Nephron progenitor cell (in vitro differentiated cells): Measurements from ENCODE around the gene ZMYND8.

Experiments
- DNase-seq: peaks from one replicate; pipeline ENCODE4 v3.0.0; 2021
- H3K27ac Mint-ChIP-seq: 2 replicates; pipeline ENCODE4 v1.8.0; 2021; ENCODE audit warnings: mild to moderate bottlenecking, moderate library complexity, mixed read lengths
- H3K27me3 Mint-ChIP-seq: 2 replicates; pipeline ENCODE4 v1.8.0; 2021; ENCODE audit warnings: mild to moderate bottlenecking, low read depth, mixed read lengths; ENCODE audit not compliant: poor library complexity
- H3K36me3 Mint-ChIP-seq: 2 replicates; pipeline ENCODE4 v1.8.0; 2021; ENCODE audit warnings: low read depth, mixed read lengths
- H3K4me1 Mint-ChIP-seq: 2 replicates; pipeline ENCODE4 v1.8.0; 2021; ENCODE audit warnings: mixed read lengths
- H3K4me3 Mint-ChIP-seq: 2 replicates; pipeline ENCODE4 v1.8.0; 2021; ENCODE audit warnings: mild to moderate bottlenecking, moderate library complexity, mixed read lengths
- H3K9me3 Mint-ChIP-seq: 2 replicates; pipeline ENCODE4 v1.8.0; 2021; ENCODE audit warnings: mild to moderate bottlenecking, moderate library complexity, mixed read lengths
- TF ChIP-seq, protein P1 (sequence below): fragments of 200-600 bp; sonication (generic); IDR thresholded peaks from 2 replicates; pipeline ENCODE4 v1.5.0; 2021; ENCODE audit warnings: antibody characterized with exemption

ZMYND8 gene

DNA sequence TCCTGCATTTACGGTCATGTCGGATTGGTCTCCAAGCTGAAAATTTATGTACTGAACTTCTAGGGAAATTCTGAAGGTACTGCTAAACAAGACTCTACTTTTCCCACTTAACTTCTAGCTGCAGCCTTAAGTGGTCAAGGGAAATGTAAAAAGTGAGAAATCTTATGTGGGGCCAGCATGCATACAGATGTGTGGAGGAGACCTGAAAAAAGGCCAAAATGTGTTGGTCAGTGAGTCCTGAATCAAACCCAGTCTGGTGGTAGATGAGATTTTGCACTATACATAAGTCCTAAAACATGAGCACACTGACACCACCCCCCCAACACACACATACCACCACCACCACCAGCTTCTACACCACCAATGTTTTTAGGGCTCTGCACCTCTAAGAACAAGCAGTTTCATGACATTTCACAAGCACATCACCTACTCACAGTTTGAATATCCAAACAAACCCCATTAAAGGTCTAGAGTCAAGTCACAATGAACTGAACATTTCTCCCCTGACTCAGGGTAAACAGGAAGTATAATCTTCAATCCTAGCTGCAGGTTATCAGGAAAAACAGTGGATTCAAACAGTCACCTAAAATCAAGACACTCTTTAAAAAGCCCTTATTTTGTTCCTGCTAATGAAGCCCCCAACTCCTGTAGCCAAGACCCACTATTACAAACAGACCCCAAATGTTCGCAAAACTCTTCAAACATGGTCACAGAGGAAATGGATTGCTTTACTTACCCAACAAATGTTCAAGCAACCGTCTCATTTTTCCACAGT, 1.6 kb downstream of the ZMYND8 start:
- H3K27me3 Mint-ChIP-seq: no peaks in the 10 kb centered on the region
- no peak overlapping the region for H3K4me3 Mint-ChIP-seq
- H3K27ac Mint-ChIP-seq: no peak overlapping the region
- no peaks in the 10 kb centered on the region for H3K9me3 Mint-ChIP-seq
- TF ChIP-seq, protein P1, sequence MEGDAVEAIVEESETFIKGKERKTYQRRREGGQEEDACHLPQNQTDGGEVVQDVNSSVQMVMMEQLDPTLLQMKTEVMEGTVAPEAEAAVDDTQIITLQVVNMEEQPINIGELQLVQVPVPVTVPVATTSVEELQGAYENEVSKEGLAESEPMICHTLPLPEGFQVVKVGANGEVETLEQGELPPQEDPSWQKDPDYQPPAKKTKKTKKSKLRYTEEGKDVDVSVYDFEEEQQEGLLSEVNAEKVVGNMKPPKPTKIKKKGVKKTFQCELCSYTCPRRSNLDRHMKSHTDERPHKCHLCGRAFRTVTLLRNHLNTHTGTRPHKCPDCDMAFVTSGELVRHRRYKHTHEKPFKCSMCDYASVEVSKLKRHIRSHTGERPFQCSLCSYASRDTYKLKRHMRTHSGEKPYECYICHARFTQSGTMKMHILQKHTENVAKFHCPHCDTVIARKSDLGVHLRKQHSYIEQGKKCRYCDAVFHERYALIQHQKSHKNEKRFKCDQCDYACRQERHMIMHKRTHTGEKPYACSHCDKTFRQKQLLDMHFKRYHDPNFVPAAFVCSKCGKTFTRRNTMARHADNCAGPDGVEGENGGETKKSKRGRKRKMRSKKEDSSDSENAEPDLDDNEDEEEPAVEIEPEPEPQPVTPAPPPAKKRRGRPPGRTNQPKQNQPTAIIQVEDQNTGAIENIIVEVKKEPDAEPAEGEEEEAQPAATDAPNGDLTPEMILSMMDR: no peak
- no peaks in the 10 kb centered on the region for H3K36me3 Mint-ChIP-seq
- no peaks in the 10 kb centered on the region for H3K4me1 Mint-ChIP-seq
- no peak for DNase-seq

DNA sequence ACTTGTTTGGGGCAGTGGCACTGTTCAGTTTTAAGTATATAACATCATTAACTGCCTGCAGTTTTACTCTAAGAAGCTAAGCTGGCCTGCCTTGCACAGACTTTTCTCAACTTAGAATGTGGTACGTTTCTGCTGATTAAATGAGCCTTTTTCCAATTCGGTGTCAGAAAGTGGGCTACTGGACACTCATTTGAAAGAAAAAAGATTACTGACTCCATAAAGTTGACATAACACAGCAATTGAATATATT, 2.1 kb downstream of the ZMYND8 start:
- TF ChIP-seq, protein P1: no peak
- no peaks in the 10 kb centered on the region for H3K4me1 Mint-ChIP-seq
- no peak for DNase-seq
- no peaks in the 10 kb centered on the region for H3K27me3 Mint-ChIP-seq
- H3K4me3 Mint-ChIP-seq: no peak overlapping the region
- no peaks in the 10 kb centered on the region for H3K36me3 Mint-ChIP-seq
- no peaks in the 10 kb centered on the region for H3K9me3 Mint-ChIP-seq
- H3K27ac Mint-ChIP-seq: no peak overlapping the region

DNA sequence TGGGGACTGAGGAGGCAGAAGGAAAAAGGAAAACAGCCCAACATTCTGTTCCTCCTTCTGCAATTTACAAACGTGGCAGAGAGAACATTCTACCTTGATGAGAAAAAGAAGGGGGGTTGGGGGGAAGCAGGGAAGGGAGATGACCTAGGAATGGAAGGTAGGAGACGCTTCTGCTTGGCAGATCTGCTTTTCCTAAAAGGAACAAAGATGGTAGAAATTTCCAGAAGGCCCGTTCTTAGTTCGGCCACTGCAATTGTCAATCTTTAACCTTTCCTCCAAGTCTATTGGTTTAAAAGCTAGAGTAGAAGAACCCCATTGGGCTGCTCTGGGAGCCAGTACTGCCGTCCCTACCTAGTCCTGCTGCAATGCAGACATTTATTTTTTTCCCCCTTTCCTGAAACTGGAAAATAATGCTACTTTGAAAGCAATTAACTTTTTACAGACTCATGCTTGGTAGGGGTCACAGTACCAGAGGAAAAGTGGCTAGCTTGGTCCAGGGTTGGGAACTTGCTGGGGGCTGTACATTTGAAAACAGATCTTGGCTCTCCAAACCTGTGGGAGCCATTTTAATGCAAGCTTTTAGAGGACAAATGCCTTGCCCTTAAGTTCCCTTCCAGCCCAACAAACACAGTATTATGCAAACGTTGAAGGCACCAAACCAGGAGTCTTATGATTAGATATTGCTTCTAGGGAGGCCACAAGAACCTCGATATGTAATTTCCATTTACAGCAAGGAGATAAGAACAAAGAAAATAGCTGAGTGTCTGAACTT, 2.6 kb downstream of the ZMYND8 start:
- Mint-ChIP-seq H3K36me3 (no peaks in the 10 kb centered on the region), H3K4me3 (no peak overlapping the region), H3K4me1 (no peaks in the 10 kb centered on the region), H3K9me3 (no peaks in the 10 kb centered on the region), H3K27me3 (no peaks in the 10 kb centered on the region), H3K27ac (no peak overlapping the region)
- TF ChIP-seq, protein P1: no peak
- no peak for DNase-seq

DNA sequence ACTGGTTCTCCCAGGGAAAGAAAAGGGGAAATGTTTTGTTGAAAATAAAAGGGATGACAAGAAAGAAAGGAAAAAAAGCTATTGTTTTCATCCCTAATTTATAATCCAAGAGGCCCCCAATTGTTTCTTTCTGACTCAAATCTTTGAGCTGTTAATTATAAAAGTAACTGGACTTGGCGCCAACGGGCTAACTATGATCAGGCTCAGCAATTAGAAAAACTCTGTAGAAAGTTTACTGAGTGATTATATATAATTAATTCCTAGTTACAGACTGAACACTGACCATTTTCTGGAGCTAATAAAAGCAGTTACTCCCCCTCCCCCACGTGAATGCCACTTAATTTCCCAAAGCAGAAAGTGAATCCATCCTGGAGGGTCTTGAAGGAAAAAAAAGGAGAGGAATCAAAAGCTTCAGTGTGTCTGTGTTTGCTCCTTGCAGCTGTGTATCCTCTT, 3.2 kb downstream of the ZMYND8 start:
- Mint-ChIP-seq H3K4me1 (no peaks in the 10 kb centered on the region), H3K36me3 (no peaks in the 10 kb centered on the region), H3K4me3 (no peak overlapping the region), H3K9me3 (no peaks in the 10 kb centered on the region), H3K27me3 (no peaks in the 10 kb centered on the region), H3K27ac (no peak overlapping the region)
- TF ChIP-seq, protein P1: no peak
- DNase-seq: no peak

DNA sequence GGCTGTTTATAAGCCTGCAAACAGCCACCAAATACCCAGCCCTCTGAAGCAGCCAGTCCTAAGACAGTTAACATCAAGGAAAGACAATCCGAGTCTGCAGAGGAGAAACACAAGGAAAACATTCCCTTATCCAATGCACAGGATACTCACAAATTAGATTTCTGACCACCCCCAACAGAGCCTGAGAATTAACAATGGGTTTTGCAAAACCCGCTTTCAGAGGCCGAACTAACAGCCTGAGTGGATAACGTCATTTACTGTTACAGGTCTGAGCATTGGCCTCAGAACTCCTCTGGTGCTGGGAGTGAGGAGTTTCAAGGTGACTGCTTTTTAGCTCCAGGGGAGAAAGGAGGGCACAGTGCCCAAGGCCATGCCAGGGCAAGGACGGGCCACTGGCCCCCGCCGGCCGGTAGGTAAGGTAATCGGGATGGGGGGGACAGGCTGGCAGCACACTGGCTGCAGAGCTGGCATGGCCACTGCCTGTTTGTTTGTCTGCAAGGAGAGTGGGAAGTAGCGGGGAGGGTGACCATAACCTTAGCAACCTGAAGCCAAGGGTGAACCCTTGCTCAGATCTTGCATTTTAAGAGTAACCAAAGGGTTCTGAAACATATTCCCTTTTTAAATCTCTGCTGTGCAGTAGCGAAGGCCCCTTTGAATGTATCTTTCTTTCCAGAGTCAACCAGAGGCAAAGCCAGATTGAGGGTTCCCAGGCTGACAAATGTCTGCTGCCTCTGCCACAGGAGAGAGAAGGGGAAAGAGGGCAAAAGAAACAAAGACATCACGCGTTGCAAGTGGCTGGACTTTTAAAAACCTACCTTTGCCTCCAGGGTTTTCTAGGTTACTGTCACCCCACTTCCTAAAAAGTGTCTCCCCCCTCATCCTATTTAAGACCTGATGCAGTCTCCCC, 3.9 kb downstream of the ZMYND8 start:
- TF ChIP-seq, protein P1: no peak
- no peak overlapping the region for H3K27ac Mint-ChIP-seq
- no peaks in the 10 kb centered on the region for H3K9me3 Mint-ChIP-seq
- H3K36me3 Mint-ChIP-seq: peaks cover 3% of the 10 kb centered on the region
- no peak for DNase-seq
- no peaks in the 10 kb centered on the region for H3K27me3 Mint-ChIP-seq
- H3K4me3 Mint-ChIP-seq: no peak overlapping the region
- H3K4me1 Mint-ChIP-seq: no peaks in the 10 kb centered on the region
